GM23338 (cell line): ENCODE measurements around the gene NOSTRIN.

Experiments
- CREB1 ChIP-seq: fragments of 250-450 bp; sonication (Bioruptor Pico); IDR thresholded peaks from 2 replicates; pipeline ENCODE4 v1.5.0; 2020; ENCODE audit warnings: low read depth, mild to moderate bottlenecking, moderate library complexity
- CTCF ChIP-seq, 2 experiments: fragments of 200-600 bp in 1 of 2; sonication (generic) in 1 of 2; conservative IDR thresholded peaks; 2 replicates each; pipeline versions ENCODE4 v1.5.1 to v1.6.1; 2016 to 2017; ENCODE audit warnings: antibody characterized with exemption in 2 of 2, low read depth in 2 of 2, mild to moderate bottlenecking in 2 of 2, moderate library complexity in 1 of 2
- ETS1 ChIP-seq: IDR thresholded peaks from 2 replicates; pipeline ENCODE4 v1.6.1; 2016; ENCODE audit warnings: antibody characterized with exemption
- EZH2 ChIP-seq: fragments of 200-600 bp; sonication (generic); IDR thresholded peaks from one replicate; pipeline ENCODE4 v1.8.0; 2017; ENCODE audit warnings: antibody characterized with exemption, mild to moderate bottlenecking, low read depth; ENCODE audit not compliant: unreplicated experiment
- EZH2phosphoT487 ChIP-seq: fragments of 200-600 bp; sonication (generic); IDR thresholded peaks from one replicate; pipeline ENCODE4 v1.8.1; 2018; ENCODE audit warnings: antibody characterized with exemption; ENCODE audit not compliant: unreplicated experiment
- JUNB ChIP-seq: IDR thresholded peaks from one replicate; pipeline ENCODE4 v1.6.1; 2016; ENCODE audit warnings: antibody characterized with exemption; ENCODE audit not compliant: unreplicated experiment
- POLR2AphosphoS5 ChIP-seq: IDR thresholded peaks from 2 replicates; pipeline ENCODE4 v1.6.1; 2016; ENCODE audit warnings: antibody characterized with exemption, low read depth
- REST ChIP-seq: IDR thresholded peaks from one replicate; pipeline ENCODE4 v1.6.1; 2018; ENCODE audit warnings: antibody characterized with exemption; ENCODE audit not compliant: unreplicated experiment
- STAT1 ChIP-seq: IDR thresholded peaks from one replicate; pipeline ENCODE4 v1.6.1; 2016; ENCODE audit warnings: antibody characterized with exemption; ENCODE audit not compliant: unreplicated experiment
- ZNF114 ChIP-seq: fragments of 250-450 bp; sonication (Bioruptor Pico); IDR thresholded peaks from 2 replicates; pipeline ENCODE4 v1.5.0; 2020; ENCODE audit warnings: mild to moderate bottlenecking, moderate library complexity
- ZNF331 ChIP-seq: fragments of 250-450 bp; sonication (Bioruptor Pico); IDR thresholded peaks from 2 replicates; pipeline ENCODE4 v1.5.0; 2020; ENCODE audit warnings: low read depth, mild to moderate bottlenecking, moderate library complexity

- TF ChIP-seq POLR2AphosphoS5, result no peak
- TF ChIP-seq CTCF (conservative IDR thresholded peaks at IDR 0.05; ENCODE audit: low read depth in 2 of 2), result no peak
- no peak for TF ChIP-seq EZH2
- no peak for TF ChIP-seq JUNB
- no peak for TF ChIP-seq STAT1
- TF ChIP-seq ETS1, result no peak
- TF ChIP-seq EZH2phosphoT487, result no peak
- TF ChIP-seq ZNF114 (CRISPR knock-in tag), result no peak
- no peak for TF ChIP-seq REST
- TF ChIP-seq ZNF331 (CRISPR knock-in tag), result no peak
- no peak for TF ChIP-seq CREB1 (CRISPR knock-in tag)
These were observed 110.5 kb downstream of the NOSTRIN start for GRCh38 chr2:168912901-168913369.
